Thyroid gland (tissue), 4 donors: ENCODE results near the gene HSD17B14. TPM values are rescaled to one million over a fixed set of nuclear protein-coding genes. Genes with fewer than 3 reads are reported as not detected.
"Not testable (repeated sequence)": the region's sequence is repeated elsewhere in the genome, so short reads cannot be mapped to it uniquely, and the experiment has no call there.

Experiments used
- DNase-seq, 2 donors: peaks; one replicate each; pipeline ENCODE4 v3.0.0-alpha.2; 2019
- H3K27ac ChIP-seq, 3 donors: fragments of 200-600 bp; sonication (generic); 1 replicate in 2 of 3; 2 replicates in 1 of 3; pipeline ENCODE4 v1.5.1; 2016 to 2019; ENCODE audit warnings: mild to moderate bottlenecking in 1 of 3, moderate library complexity in 1 of 3
- H3K27me3 ChIP-seq: fragments of 200-600 bp; sonication (generic); one replicate; pipeline ENCODE4 v1.5.1; 2019
- H3K36me3 ChIP-seq, 2 donors: fragments of 200-600 bp; sonication (generic); one replicate each; pipeline ENCODE4 v1.5.1; 2016 to 2019
- H3K4me1 ChIP-seq, 2 donors: fragments of 200-600 bp; sonication (generic); one replicate each; pipeline ENCODE4 v1.5.1; 2017 to 2019
- H3K4me3 ChIP-seq, 3 donors: fragments of 200-600 bp; sonication (generic); replicated peaks in 1 of 3; 1 replicate in 2 of 3; 2 replicates in 1 of 3; pipeline ENCODE4 v1.5.1; 2016; ENCODE audit warnings: mild to moderate bottlenecking in 1 of 3
- H3K9me3 ChIP-seq: fragments of 200-600 bp; sonication (generic); one replicate; pipeline ENCODE4 v1.5.1; 2017
- POLR2A ChIP-seq, 2 donors: fragments of 450-650 bp; IDR thresholded peaks; one replicate each; pipeline ENCODE4 v1.6.1; 2017; ENCODE audit warnings: antibody characterized with exemption in 2 of 2, mild to moderate bottlenecking in 2 of 2, moderate library complexity in 1 of 2
- WGBS, 2 donors: methylation state at CpG; one replicate each; pipeline ENCODE4 v1.1.5; 2017; 5-methylcytosine and 5-hydroxymethylcytosine counted together
- intact Hi-C: fragments of 100-400 bp; cut with DNase I; formaldehyde crosslinking; loops from one replicate; pipeline ENCODE4 v1.15.1; 2023
- total RNA-seq, 4 donors: library from RNA; depleted of rRNA; stranded (reverse); fragments of >200 nt; gene quantifications; one replicate each; pipeline ENCODE4 v1.2.3, GENCODE V29; 2016
- TF ChIP-seq, protein P1 (sequence below), 6 experiments: fragments of 200-600 bp in 3 of 6; fragments of 450-650 bp in 3 of 6; sonication (generic) in 3 of 6; IDR thresholded peaks; one replicate each; pipeline ENCODE4 v1.5.1; 2016 to 2019; ENCODE audit warnings: antibody characterized with exemption in 6 of 6, mild to moderate bottlenecking in 2 of 6, inconsistent platforms in 1 of 6, moderate library complexity in 1 of 6

The HSD17B14 gene
- total RNA-seq, 4 donors from 2014 or later = 11.9 to 46.8 (median 22.2) TPM

DNA sequence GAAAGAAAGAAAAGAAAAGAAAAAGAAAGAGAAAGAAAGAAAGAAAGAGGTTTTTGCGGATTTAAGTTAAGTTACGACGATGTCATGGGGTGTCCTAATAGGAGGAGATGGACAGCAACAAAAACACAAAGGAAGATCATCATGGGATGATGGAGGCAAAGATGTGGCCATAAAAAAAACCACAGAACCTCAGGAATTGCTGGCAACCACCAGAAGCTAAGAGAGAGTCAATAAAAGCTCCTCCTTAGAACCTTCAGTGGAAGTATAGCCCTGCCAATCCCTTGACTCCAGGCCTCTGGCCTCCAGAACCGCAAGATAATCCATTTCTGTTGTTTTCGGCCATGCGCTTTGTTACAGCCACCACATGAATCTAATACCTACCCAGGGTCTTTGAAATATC is 20.6 kb upstream of the HSD17B14 start:
- Histone ChIP-seq H3K27me3 (no peaks in the 10 kb centered on the region), H3K36me3 (peaks cover 0 to 5% of the 10 kb centered on the region in 2 donors), H3K4me3 (no peak overlapping the region), H3K4me1 (peaks cover 0 to 4% of the 10 kb centered on the region in 2 donors), H3K9me3 (no peaks in the 10 kb centered on the region), H3K27ac (no peak overlapping the region)
- intact Hi-C loops = no loop called here
- no peak for DNase-seq
- WGBS, 2 donors = 88 to 94% methylated on average over 6 of the region's 6 CpGs
- TF ChIP-seq POLR2A (IDR thresholded peaks at IDR 0.05) = no peak
- TF ChIP-seq, protein P1, sequence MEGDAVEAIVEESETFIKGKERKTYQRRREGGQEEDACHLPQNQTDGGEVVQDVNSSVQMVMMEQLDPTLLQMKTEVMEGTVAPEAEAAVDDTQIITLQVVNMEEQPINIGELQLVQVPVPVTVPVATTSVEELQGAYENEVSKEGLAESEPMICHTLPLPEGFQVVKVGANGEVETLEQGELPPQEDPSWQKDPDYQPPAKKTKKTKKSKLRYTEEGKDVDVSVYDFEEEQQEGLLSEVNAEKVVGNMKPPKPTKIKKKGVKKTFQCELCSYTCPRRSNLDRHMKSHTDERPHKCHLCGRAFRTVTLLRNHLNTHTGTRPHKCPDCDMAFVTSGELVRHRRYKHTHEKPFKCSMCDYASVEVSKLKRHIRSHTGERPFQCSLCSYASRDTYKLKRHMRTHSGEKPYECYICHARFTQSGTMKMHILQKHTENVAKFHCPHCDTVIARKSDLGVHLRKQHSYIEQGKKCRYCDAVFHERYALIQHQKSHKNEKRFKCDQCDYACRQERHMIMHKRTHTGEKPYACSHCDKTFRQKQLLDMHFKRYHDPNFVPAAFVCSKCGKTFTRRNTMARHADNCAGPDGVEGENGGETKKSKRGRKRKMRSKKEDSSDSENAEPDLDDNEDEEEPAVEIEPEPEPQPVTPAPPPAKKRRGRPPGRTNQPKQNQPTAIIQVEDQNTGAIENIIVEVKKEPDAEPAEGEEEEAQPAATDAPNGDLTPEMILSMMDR (IDR thresholded peaks at IDR 0.05) = no peak

DNA sequence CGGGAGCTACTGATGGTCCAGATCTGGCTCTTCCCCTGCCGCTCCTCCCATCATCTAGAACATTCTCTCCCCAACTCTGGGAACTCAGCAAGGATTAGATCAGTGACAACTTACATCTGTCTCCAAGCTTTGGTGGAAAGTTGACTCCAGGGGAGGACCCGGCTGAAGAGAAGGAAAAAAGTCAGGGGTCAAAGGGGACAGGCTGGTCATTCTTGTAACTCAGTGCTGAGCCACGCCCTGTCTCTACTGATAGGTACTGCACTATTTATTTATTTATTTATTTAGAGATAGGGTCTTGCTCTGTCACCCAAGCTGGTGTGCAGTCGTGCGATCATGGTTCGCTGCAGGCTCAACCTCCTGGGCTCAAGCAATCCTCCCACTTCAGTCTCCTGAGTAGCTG is 17.8 kb upstream of the HSD17B14 start:
- intact Hi-C loops = no loop called here
- 76 to 88% methylated on average over 7 of the region's 7 CpGs for WGBS, 2 donors
- no peak overlapping the region for H3K27ac ChIP-seq

DNA sequence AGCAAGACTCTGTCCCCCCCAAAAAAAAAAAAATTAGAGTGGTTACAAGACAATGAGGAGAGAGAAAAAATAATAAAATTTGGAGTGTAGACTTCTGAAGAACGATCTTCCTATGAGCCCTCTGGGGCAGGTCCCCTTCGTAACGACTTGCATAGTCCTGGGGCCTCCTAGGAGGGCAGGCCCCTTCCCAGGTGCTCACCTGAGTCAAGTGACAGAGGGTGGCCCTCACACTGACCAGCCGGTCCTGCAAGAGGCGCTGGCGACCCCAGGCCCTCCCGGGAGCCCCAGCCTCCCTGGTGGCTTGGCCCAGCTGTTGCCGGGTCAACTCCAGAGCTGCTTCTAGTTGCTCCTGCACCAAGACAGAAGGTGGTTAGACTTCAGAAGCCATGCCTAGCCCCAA is 17.2 kb upstream of the HSD17B14 start:
- Histone ChIP-seq H3K9me3 (no peaks in the 10 kb centered on the region), H3K36me3 (peaks cover 0 to 5% of the 10 kb centered on the region in 2 donors), H3K27ac (no peak overlapping the region), H3K27me3 (no peaks in the 10 kb centered on the region), H3K4me1 (peaks cover 0 to 4% of the 10 kb centered on the region in 2 donors), H3K4me3 (no peak overlapping the region)
- WGBS, 2 donors = 82 to 93% methylated on average over 8 of the region's 8 CpGs
- TF ChIP-seq, protein P1 (IDR thresholded peaks at IDR 0.05) = no peak
- TF ChIP-seq POLR2A (IDR thresholded peaks at IDR 0.05) = no peak
- DNase-seq = no peak
- intact Hi-C loops = no loop called here

More for the DNA sequence above, 17.8 kb upstream of the HSD17B14 start:
- Histone ChIP-seq H3K4me3 (no peak overlapping the region), H3K27me3 (no peaks in the 10 kb centered on the region), H3K9me3 (no peaks in the 10 kb centered on the region), H3K4me1 (peaks cover 0 to 4% of the 10 kb centered on the region in 2 donors), H3K36me3 (peaks cover 0 to 5% of the 10 kb centered on the region in 2 donors)
- DNase-seq = no peak
- TF ChIP-seq, protein P1 (IDR thresholded peaks at IDR 0.05) = no peak
- TF ChIP-seq POLR2A (IDR thresholded peaks at IDR 0.05) = no peak

DNA sequence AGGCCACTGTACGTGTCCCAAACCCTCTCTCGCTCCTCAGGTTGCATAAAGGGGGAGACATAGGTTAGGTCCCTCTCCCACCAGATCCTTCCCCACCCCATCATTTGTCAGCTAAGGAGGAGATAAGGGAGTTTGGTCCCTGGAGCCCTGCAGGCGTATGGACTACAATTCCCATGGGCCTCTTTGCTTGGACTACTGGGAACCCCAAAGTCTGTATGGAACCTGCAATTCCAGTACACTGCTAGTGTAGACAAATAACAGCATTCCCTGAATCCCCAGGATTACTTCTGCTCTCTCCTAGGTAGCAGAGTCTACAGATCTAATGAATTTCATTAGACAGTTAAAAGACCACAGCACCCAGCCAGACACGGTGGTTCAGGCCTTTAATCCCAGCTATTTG is 16.0 kb upstream of the HSD17B14 start:
- Histone ChIP-seq H3K4me1 (no peaks in the 10 kb centered on the region), H3K36me3 (peaks cover 0 to 5% of the 10 kb centered on the region in 2 donors), H3K27ac (no peak overlapping the region), H3K27me3 (no peaks in the 10 kb centered on the region), H3K4me3 (no peak overlapping the region), H3K9me3 (no peaks in the 10 kb centered on the region)
- intact Hi-C loops = no loop called here
- DNase-seq = no peak
- no peak for TF ChIP-seq POLR2A (IDR thresholded peaks at IDR 0.05)
- TF ChIP-seq, protein P1 (IDR thresholded peaks at IDR 0.05) = no peak
- 84 to 90% methylated on average over 4 of the region's 4 CpGs for WGBS, 2 donors

DNA sequence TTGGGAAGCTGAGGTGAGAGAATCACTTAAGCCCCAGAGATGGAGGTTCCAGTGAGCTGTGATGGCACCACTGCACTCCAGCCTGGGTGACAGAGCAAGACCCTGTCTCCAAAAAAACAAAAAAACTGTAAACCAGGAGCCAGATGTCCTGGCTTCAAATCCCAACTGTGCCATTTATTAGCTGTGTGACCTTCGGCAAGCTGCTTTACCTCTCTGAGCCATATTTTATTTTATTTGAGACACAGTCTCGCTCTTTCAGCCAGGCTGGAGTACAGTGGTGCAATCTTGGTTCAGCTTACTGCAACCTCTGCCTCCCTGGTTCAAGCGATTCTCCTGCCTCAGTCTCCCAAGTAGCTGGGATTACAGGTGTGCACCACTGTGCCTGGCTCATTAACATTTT is 10.4 kb upstream of the HSD17B14 start:
- H3K27ac ChIP-seq, H3K27me3 ChIP-seq, H3K4me1 ChIP-seq, DNase-seq, H3K4me3 ChIP-seq, intact Hi-C loops, H3K36me3 ChIP-seq, H3K9me3 ChIP-seq: not testable (repeated sequence)
- 92 to 100% methylated on average over 3 of the region's 3 CpGs for WGBS, 2 donors

DNA sequence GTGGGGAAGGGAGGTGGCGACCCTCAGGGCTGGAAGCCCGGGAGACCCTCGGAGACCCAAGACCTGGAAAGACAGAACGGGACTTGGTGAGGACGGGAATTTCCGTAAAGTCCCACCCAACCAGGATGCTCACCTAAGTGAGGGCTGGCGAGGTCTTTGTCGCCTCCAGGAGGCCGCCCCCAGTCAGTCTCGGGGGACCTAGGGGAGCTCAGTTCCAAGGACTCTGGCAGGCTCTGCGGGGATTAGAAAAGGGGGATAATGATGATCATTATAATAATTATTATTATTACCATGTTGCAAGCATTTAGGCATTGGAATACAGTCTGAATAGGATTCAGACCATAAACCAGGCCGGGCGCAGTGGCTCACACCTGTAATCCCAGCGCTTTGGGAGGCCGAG is 9.1 kb upstream of the HSD17B14 start:
- WGBS, 2 donors = 91 to 92% methylated on average over 12 to 15 of the region's 15 CpGs

More for the DNA sequence above, 9.1 kb upstream of the HSD17B14 start:
- Histone ChIP-seq H3K27me3 (no peaks in the 10 kb centered on the region), H3K27ac (no peak overlapping the region), H3K4me3 (no peak overlapping the region), H3K4me1 (no peaks in the 10 kb centered on the region), H3K9me3 (no peaks in the 10 kb centered on the region), H3K36me3 (peaks cover 0 to 5% of the 10 kb centered on the region in 2 donors)
- TF ChIP-seq, protein P1 (IDR thresholded peaks at IDR 0.05) = no peak
- intact Hi-C loops = no loop called here
- DNase-seq = no peak
